Retinal pigment epithelial cell (primary cell): ENCODE data around the gene FURIN.
A peak's percentile ranks its signal among the peaks of the same experiment; 100 is the strongest.

ENCODE experiments used
- DNase-seq: peaks from one replicate; pipeline ENCODE4 v3.0.0-alpha.2; 2010; ENCODE audit warnings: low read depth
- H3K4me3 ChIP-seq: 2 replicates; pipeline ENCODE4 v1.5.1; 2011; ENCODE audit warnings: mild to moderate bottlenecking, low read length, control low read depth, moderate library complexity
- TF ChIP-seq, protein P1 (sequence below): conservative IDR thresholded peaks from 2 replicates; pipeline ENCODE4 v1.5.1; 2011; ENCODE audit warnings: low read depth, low read length, control low read depth, inconsistent platforms

Gene FURIN

DNA sequence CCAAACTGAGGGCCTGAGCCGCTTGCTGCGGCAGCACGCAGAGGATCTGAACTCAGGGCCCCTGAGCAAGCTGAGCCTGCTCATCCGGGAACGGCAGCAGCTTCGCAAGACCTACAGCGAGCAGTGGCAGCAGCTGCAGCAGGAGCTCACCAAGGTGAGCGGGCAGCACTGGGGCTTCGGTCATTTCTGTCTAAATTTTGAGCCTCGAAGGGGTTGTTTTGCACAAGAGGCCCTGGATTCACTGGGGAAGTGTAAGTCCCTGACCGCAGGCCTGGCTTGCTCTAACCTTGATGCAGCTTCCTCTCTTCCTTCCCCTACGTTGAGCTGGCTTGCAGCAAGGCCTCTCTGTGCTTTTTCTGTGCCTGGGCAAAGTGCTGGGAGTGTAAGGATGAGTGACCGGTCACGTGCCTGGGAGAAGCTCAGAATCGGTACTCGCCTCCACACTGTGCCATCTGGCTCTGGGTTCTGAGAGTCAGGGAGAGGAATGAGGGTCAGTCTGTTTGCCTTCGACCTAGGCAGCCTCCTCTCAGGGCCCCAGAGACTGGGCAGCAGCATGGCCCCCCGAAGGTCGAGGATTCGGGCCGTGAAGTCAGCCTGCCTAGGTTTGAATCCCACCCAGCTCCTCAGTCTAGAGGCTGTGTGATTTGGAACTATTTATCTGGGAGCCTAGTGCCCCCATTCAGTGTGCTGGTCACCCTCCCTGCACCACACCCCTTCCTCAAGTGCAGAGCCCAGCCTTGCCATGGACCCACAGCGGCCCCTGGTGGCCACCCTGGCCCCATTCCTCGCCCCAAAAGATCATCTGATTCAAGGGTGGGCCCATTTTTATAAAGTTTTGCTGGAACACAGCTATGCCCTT, 17.3 kb downstream of the FURIN start:
- DNase-seq = no peak
- TF ChIP-seq, protein P1, sequence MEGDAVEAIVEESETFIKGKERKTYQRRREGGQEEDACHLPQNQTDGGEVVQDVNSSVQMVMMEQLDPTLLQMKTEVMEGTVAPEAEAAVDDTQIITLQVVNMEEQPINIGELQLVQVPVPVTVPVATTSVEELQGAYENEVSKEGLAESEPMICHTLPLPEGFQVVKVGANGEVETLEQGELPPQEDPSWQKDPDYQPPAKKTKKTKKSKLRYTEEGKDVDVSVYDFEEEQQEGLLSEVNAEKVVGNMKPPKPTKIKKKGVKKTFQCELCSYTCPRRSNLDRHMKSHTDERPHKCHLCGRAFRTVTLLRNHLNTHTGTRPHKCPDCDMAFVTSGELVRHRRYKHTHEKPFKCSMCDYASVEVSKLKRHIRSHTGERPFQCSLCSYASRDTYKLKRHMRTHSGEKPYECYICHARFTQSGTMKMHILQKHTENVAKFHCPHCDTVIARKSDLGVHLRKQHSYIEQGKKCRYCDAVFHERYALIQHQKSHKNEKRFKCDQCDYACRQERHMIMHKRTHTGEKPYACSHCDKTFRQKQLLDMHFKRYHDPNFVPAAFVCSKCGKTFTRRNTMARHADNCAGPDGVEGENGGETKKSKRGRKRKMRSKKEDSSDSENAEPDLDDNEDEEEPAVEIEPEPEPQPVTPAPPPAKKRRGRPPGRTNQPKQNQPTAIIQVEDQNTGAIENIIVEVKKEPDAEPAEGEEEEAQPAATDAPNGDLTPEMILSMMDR = peak; percentile 99
- no peak overlapping the region for H3K4me3 ChIP-seq

DNA sequence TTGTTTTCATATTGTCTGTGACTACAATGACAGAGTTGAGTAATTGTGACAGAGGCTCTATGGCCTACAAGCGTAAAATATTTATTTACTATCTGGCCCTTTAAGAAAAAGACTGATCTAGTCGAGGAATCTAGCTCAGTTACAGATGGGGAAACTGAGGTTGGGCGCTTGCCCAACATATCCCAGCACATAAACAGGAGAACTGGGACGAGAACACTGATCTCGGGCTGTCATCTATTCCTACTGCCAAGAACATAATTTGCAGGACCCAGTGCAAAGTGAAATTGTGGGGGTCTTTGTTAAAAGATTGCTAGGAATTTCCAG, 17.9 kb downstream of the FURIN start:
- no peak for DNase-seq
- TF ChIP-seq, protein P1 = no peak
- H3K4me3 ChIP-seq = no peak overlapping the region

DNA sequence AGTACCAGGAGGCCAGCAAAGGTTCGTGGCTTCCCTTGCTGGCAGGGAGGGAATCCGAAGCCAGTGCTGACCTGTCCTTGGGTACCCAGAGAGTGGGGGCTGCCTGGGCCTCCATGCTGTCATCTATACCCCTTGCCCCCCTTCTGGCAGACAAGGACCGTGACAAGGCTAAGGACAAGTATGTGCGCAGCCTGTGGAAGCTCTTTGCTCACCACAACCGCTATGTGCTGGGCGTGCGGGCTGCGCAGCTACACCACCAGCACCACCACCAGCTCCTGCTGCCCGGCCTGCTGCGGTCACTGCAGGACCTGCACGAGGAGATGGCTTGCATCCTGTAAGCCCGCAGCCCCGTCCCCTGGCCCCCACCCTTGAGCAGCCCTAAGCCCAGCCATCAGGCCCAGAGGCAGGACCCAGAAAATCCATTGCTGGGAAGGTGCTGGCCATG, 18.7 kb downstream of the FURIN start:
- DNase-seq = no peak
- TF ChIP-seq, protein P1 = no peak
- H3K4me3 ChIP-seq = no peak overlapping the region

DNA sequence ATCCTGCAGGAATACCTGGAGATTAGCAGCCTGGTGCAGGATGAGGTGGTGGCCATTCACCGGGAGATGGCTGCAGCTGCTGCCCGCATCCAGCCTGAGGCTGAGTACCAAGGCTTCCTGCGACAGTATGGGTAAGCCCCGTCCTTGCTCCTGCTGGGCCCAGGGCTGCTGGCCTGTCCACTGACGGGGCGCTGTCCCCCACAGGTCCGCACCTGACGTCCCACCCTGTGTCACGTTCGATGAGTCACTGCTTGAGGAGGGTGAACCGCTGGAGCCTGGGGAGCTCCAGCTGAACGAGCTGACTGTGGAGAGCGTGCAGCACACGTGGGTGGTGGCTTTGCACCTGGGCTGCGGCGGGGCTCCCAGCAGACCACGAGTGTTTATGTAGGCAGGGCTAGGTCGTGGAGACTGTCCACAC, 20.9 kb downstream of the FURIN start:
- H3K4me3 ChIP-seq = no peak overlapping the region
- DNase-seq = no peak
- TF ChIP-seq, protein P1 = no peak

DNA sequence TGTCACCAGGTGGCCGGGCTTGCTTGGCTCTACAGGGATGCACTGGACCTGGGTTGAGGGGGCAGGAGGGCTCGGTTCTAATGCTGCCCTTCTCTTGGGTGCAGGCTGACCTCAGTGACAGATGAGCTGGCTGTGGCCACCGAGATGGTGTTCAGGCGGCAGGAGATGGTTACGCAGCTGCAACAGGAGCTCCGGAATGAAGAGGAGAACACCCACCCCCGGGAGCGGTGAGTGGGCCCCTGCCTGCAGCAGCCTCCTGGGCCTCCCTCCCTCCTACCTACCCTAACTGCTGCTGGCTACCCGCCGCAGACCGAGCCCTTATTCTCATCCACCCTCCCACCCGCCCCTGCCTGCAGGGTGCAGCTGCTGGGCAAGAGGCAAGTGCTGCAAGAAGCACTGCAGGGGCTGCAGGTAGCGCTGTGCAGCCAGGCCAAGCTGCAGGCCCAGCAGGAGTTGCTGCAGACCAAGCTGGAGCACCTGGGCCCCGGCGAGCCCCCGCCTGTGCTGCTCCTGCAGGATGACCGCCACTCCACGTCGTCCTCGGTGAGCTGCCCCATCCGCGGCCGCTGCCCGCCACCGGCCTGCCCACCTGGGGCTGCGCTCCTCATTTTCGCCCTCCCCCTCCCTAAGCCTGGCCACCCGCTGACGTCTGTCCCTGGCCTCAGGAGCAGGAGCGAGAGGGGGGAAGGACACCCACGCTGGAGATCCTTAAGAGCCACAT, 21.5 kb downstream of the FURIN start:
- DNase-seq = no peak
- no peak overlapping the region for H3K4me3 ChIP-seq
- TF ChIP-seq, protein P1 = no peak

DNA sequence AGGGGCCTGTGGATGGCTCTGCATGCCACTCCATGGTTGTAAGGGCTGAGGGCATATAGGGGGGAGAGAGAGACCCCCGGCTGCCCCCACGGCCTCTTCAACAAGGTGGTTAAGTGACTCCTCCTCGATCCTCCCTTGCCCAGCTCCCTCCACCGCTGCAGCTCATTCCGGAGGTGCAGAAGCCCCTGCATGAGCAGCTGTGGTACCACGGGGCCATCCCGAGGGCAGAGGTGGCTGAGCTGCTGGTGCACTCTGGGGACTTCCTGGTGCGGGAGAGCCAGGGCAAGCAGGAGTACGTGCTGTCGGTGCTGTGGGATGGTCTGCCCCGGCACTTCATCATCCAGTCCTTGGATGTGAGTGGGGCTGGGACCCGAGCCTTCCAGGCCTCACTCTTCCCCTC, 22.5 kb downstream of the FURIN start:
- H3K4me3 ChIP-seq = no peak overlapping the region
- no peak for DNase-seq
- TF ChIP-seq, protein P1 = no peak
